ENCODE results near the gene MEP1A.
"Not testable (repeated sequence)": the region's sequence is repeated elsewhere in the genome, so short reads cannot be mapped to it uniquely, and the experiment has no call there.

The MEP1A gene

GRCh38 chr6:46757214-46757596 is 36.0 kb upstream of the MEP1A start:
- ATAC-seq (ENCODE audit: low read depth) (no peak; the same call in 2 of the 3 replicates), DNase-seq (ENCODE audit: low spot score) (no peak)
- no peaks in the 10 kb centered on the region for H3K27me3 ChIP-seq (ENCODE audit: insufficient read depth, poor library complexity, severe bottlenecking)
- H3K4me3 ChIP-seq (ENCODE audit: severe bottlenecking) = no peak overlapping the region
- no peaks in the 10 kb centered on the region for H3K9me3 ChIP-seq (ENCODE audit: severe bottlenecking)
- no peak for TF ChIP-seq CTCF (IDR thresholded peaks at IDR 0.05; ENCODE audit: poor library complexity, severe bottlenecking)
- H3K4me1 ChIP-seq (ENCODE audit: insufficient read depth, poor library complexity, severe bottlenecking) = no peaks in the 10 kb centered on the region
- H3K36me3 ChIP-seq (ENCODE audit: low read depth) = no peaks in the 10 kb centered on the region
- H3K27ac ChIP-seq (ENCODE audit: poor library complexity, severe bottlenecking) = no peak overlapping the region

- Histone ChIP-seq H3K27ac (ENCODE audit: poor library complexity, severe bottlenecking) (no peak overlapping the region), H3K36me3 (ENCODE audit: low read depth) (no peaks in the 10 kb centered on the region), H3K4me1 (ENCODE audit: insufficient read depth, poor library complexity, severe bottlenecking) (no peaks in the 10 kb centered on the region), H3K27me3 (ENCODE audit: insufficient read depth, poor library complexity, severe bottlenecking) (peaks cover 3% of the 10 kb centered on the region), H3K4me3 (ENCODE audit: severe bottlenecking) (no peak overlapping the region), H3K9me3 (ENCODE audit: severe bottlenecking) (no peaks in the 10 kb centered on the region)
- no peak for ATAC-seq (ENCODE audit: low read depth)
- no peak for DNase-seq (ENCODE audit: low spot score)
- TF ChIP-seq CTCF (IDR thresholded peaks at IDR 0.05; ENCODE audit: poor library complexity, severe bottlenecking) = no peak
Measured at GRCh38 chr6:46758960-46759753, 34.0 kb upstream of the MEP1A start.

GRCh38 chr6:46760925-46761324 is 32.3 kb upstream of the MEP1A start:
- no peak for TF ChIP-seq CTCF (IDR thresholded peaks at IDR 0.05; ENCODE audit: poor library complexity, severe bottlenecking)
- Histone ChIP-seq H3K27me3 (ENCODE audit: insufficient read depth, poor library complexity, severe bottlenecking) (peaks cover 3% of the 10 kb centered on the region), H3K9me3 (ENCODE audit: severe bottlenecking) (no peaks in the 10 kb centered on the region), H3K27ac (ENCODE audit: poor library complexity, severe bottlenecking) (no peak overlapping the region), H3K4me1 (ENCODE audit: insufficient read depth, poor library complexity, severe bottlenecking) (no peaks in the 10 kb centered on the region), H3K4me3 (ENCODE audit: severe bottlenecking) (no peak overlapping the region), H3K36me3 (ENCODE audit: low read depth) (no peaks in the 10 kb centered on the region)
- ATAC-seq (ENCODE audit: low read depth) (no peak), DNase-seq (ENCODE audit: low spot score) (no peak)

GRCh38 chr6:46763466-46763865 is 29.7 kb upstream of the MEP1A start:
- no peaks in the 10 kb centered on the region for H3K36me3 ChIP-seq (ENCODE audit: low read depth)
- H3K27ac ChIP-seq (ENCODE audit: poor library complexity, severe bottlenecking) = no peak overlapping the region
- no peak for ATAC-seq (ENCODE audit: low read depth)
- H3K9me3 ChIP-seq (ENCODE audit: severe bottlenecking) = no peaks in the 10 kb centered on the region
- no peak overlapping the region for H3K4me3 ChIP-seq (ENCODE audit: severe bottlenecking)
- no peaks in the 10 kb centered on the region for H3K4me1 ChIP-seq (ENCODE audit: insufficient read depth, poor library complexity, severe bottlenecking)
- TF ChIP-seq CTCF (IDR thresholded peaks at IDR 0.05; ENCODE audit: poor library complexity, severe bottlenecking) = no peak
- DNase-seq (ENCODE audit: low spot score) = no peak
- H3K27me3 ChIP-seq (ENCODE audit: insufficient read depth, poor library complexity, severe bottlenecking) = peaks cover 3% of the 10 kb centered on the region

- not testable (repeated sequence) for DNase-seq (ENCODE audit: low spot score); H3K27ac ChIP-seq (ENCODE audit: poor library complexity, severe bottlenecking); H3K4me3 ChIP-seq (ENCODE audit: severe bottlenecking); H3K9me3 ChIP-seq (ENCODE audit: severe bottlenecking); H3K36me3 ChIP-seq (ENCODE audit: low read depth); H3K27me3 ChIP-seq (ENCODE audit: insufficient read depth, poor library complexity, severe bottlenecking); ATAC-seq (ENCODE audit: low read depth); H3K4me1 ChIP-seq (ENCODE audit: insufficient read depth, poor library complexity, severe bottlenecking)
Measured at GRCh38 chr6:46764280-46764679, 28.9 kb upstream of the MEP1A start.
